Central memory CD8-positive, alpha-beta T cell (primary cell): ENCODE results near the gene TBC1D22A.
A peak's percentile ranks its signal among the peaks of the same experiment; 100 is the strongest.

ENCODE experiments used
- ATAC-seq: fragments of 150-1000 bp; cut with Tn5 transposase; replicated peaks from 2 replicates; pipeline ENCODE4 v1.10.0; 2022; ENCODE audit warnings: mild to moderate bottlenecking, moderate FRiP score, moderate number of reproducible peaks; ENCODE audit not compliant: poor library complexity, severe bottlenecking; ENCODE audit errors: extremely low read depth
- DNase-seq, 2 donors: peaks; one replicate each; pipeline ENCODE4 v3.0.0; 2021; ENCODE audit warnings: low spot score in 2 of 2
- H3K27ac Mint-ChIP-seq: one replicate; pipeline ENCODE4 v1.8.0; 2022; ENCODE audit warnings: low read depth, mild to moderate bottlenecking, moderate library complexity, mixed read lengths
- H3K27me3 Mint-ChIP-seq: one replicate; pipeline ENCODE4 v1.8.0; 2022; ENCODE audit warnings: mixed read lengths
- H3K36me3 Mint-ChIP-seq: one replicate; pipeline ENCODE4 v1.8.0; 2022; ENCODE audit warnings: mild to moderate bottlenecking, moderate library complexity, mixed read lengths; ENCODE audit not compliant: insufficient read depth
- H3K4me1 Mint-ChIP-seq: one replicate; pipeline ENCODE4 v1.8.0; 2022; ENCODE audit warnings: mixed read lengths
- H3K4me3 Mint-ChIP-seq: one replicate; pipeline ENCODE4 v1.8.0; 2022; ENCODE audit warnings: mild to moderate bottlenecking, moderate library complexity, mixed read lengths
- H3K9me3 Mint-ChIP-seq: one replicate; pipeline ENCODE4 v1.8.0; 2022; ENCODE audit warnings: mixed read lengths

Gene TBC1D22A

DNA sequence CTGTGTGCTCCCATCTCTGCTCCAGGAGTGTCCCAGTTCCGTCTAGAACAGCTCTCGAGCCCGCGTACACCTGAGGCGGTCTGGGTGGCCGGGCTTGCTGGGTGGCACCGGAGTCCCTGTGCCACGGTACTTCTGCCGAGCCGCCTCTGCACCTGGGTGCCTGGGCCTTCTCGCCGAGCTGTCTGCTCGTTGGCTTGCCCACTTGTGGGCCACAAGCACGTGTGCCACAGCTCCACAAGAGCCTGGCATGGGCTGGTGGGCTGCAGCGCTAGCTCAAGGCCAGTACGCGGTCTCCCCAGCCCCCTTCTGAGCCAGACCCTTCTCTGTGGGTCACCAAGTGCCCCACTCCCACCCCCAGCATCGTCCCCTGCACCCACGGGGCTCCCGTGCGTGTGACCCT, 388.0 kb downstream of the TBC1D22A start:
- H3K9me3 Mint-ChIP-seq = no peaks in the 10 kb centered on the region
- H3K36me3 Mint-ChIP-seq = peaks cover 9% of the 10 kb centered on the region
- H3K4me1 Mint-ChIP-seq = peaks cover 10% of the 10 kb centered on the region
- H3K27me3 Mint-ChIP-seq = no peaks in the 10 kb centered on the region
- ATAC-seq = no peak
- H3K27ac Mint-ChIP-seq = peak overlapping the region; percentile 81
- no peak overlapping the region for H3K4me3 Mint-ChIP-seq
- no peak for DNase-seq

DNA sequence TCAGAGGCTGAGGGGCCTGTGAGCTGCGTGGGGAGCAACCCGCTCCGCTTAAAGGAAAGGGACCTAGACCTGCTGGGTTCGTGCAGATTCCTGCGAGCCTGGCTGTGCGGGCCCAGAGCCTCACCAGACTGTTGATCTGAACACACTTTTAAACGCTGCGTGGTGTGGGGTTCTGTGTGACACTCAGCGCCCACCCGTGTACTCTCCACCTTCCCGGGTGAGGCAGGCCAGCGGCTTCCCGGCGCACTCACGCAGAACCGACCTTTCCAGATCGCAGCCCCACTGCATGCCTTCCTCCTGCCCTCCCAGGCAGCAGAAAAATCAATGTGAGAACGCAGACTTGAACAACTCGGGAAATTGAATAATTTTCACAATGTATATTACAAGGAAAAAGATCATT, 388.6 kb downstream of the TBC1D22A start:
- Mint-ChIP-seq H3K4me1 (peaks cover 10% of the 10 kb centered on the region), H3K9me3 (no peaks in the 10 kb centered on the region), H3K27me3 (no peaks in the 10 kb centered on the region), H3K27ac (peak overlapping the region; percentile 81), H3K4me3 (no peak overlapping the region), H3K36me3 (peaks cover 9% of the 10 kb centered on the region)
- DNase-seq = no peak
- no peak for ATAC-seq

DNA sequence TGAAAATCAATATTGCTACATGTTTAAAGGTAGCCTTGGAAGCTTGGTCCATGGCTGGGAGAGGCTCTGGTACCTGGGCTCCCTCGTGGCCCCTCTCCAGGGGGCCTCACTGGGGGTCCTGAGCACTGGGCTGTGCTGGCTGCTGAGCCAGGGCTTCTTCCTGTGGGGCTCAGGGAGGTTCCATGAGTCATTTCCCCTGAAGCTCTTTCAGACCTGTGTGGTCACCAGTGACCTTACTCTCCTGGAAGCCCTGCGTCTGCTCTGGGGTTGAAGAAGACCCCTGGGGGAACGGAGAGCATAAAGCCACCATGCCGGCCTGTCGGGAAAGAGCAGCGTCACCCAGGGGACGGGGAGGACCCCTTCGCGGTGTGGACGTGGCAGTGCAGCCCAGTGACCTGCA, 389.0 kb downstream of the TBC1D22A start:
- DNase-seq (no peak), ATAC-seq (no peak)
- no peak overlapping the region for H3K27ac Mint-ChIP-seq
- peaks cover 9% of the 10 kb centered on the region for H3K36me3 Mint-ChIP-seq
- H3K4me3 Mint-ChIP-seq = no peak overlapping the region
- H3K9me3 Mint-ChIP-seq = no peaks in the 10 kb centered on the region
- no peaks in the 10 kb centered on the region for H3K27me3 Mint-ChIP-seq
- H3K4me1 Mint-ChIP-seq = peaks cover 10% of the 10 kb centered on the region

DNA sequence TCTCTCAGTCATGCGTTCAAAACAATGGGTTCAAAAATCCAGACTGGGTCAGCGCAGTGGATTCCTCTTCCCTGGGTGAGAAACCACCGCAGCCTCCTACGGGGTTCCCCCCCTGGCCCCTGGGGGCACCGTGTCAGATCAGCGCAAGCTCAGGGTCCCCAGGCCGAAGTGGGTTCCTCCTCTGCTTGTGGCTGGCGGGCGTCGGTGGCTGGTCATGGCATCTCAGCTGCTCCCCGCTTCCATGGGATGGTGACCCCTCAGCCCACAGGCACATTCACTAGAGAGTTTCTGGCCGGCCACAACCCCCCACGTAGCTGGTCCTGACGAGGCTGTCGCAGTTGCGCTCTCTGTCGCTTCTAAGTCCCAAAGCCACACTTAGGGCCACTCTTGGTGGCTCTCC, 389.8 kb downstream of the TBC1D22A start:
- Mint-ChIP-seq H3K9me3 (no peaks in the 10 kb centered on the region), H3K27ac (no peak overlapping the region), H3K4me3 (no peak overlapping the region), H3K27me3 (no peaks in the 10 kb centered on the region), H3K36me3 (peaks cover 7% of the 10 kb centered on the region), H3K4me1 (peaks cover 10% of the 10 kb centered on the region)
- DNase-seq = no peak
- no peak for ATAC-seq

DNA sequence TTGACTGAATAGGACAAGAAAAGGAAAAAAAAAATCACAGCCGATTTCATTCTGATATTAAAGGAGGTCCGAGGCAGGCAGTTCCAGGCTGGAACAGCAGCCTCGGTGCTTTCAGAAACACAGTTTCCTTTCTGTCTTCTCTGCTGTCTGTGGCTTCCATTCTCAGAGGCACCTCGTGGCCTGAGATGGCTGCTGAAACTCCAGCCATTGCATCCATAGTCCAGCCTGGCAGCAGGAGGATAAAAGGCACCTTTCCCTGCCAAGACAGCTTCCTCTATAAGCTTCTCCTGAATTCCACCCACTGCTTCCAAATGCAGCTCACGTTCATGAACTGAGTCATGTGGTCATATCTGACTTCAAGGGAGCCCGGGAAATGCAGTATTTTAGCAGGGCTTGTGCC, 390.5 kb downstream of the TBC1D22A start:
- H3K27ac Mint-ChIP-seq = peak overlapping the region; percentile 85
- peaks cover 7% of the 10 kb centered on the region for H3K36me3 Mint-ChIP-seq
- no peaks in the 10 kb centered on the region for H3K27me3 Mint-ChIP-seq
- H3K9me3 Mint-ChIP-seq = no peaks in the 10 kb centered on the region
- ATAC-seq (no peak), DNase-seq (no peak)
- H3K4me1 Mint-ChIP-seq = peaks cover 10% of the 10 kb centered on the region
- H3K4me3 Mint-ChIP-seq = no peak overlapping the region

DNA sequence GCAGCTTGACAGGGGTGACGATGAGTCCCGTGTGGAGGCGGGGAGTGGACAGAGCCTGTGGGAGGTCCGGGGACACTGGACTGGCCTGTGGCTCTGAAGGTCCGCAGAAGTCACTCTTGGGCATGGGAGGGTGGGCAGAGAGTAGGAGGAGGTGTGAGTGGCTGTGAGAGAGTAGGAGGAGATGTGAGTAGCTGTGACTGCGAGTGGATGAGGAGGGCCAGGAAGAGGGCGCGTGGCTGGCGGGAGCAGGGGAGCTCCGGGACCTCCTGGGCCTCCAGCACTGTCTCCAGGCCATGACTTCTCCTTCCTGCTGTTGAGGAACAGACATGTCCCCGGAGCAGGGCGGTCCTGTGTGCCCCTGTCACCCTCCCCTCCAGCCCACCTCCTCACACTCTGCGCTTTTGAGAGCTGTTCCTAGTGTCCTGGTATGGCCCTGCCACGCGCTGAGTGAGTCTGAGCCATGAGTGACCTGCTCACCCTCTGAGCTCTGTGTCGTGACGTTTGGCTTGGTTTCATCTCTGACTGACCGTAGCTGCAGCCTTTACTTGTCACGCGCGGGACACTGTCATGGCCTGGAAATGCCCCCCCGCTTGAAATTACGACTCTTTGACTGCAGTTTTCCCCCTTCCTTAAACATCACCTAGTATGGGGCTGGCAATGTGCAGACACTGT, 391.5 kb downstream of the TBC1D22A start:
- Mint-ChIP-seq H3K27ac (peak overlapping the region; percentile 85), H3K4me3 (no peak overlapping the region), H3K9me3 (no peaks in the 10 kb centered on the region), H3K27me3 (no peaks in the 10 kb centered on the region), H3K4me1 (peaks cover 10% of the 10 kb centered on the region), H3K36me3 (peaks cover 7% of the 10 kb centered on the region)
- ATAC-seq = no peak
- DNase-seq = no peak

DNA sequence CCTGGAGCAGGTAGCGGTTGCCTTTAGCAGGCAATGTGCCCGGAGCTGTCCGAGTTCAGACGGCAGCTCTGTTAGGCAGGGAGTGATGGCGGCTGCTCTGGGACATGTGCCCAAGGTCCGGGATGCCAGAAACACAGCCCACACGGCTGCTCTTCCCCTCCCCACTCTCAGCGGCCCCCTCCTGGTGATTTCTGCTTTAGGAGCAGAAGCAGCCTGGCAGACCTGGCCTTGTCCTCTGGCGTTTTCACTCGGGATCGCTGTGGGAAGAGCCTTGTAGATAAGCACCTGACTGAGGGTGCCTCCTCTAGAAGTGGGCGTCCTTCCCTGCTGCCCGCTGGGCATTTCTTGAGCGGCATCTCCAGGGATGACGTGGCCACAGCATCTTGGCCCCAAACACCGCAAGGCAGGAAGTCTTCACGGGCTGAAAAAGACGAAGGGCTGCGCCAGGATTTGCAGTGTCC, 392.2 kb downstream of the TBC1D22A start:
- Mint-ChIP-seq H3K4me3 (no peak overlapping the region), H3K36me3 (peaks cover 7% of the 10 kb centered on the region), H3K27ac (no peak overlapping the region), H3K27me3 (no peaks in the 10 kb centered on the region), H3K4me1 (peaks cover 10% of the 10 kb centered on the region), H3K9me3 (no peaks in the 10 kb centered on the region)
- DNase-seq (no peak), ATAC-seq (no peak)

DNA sequence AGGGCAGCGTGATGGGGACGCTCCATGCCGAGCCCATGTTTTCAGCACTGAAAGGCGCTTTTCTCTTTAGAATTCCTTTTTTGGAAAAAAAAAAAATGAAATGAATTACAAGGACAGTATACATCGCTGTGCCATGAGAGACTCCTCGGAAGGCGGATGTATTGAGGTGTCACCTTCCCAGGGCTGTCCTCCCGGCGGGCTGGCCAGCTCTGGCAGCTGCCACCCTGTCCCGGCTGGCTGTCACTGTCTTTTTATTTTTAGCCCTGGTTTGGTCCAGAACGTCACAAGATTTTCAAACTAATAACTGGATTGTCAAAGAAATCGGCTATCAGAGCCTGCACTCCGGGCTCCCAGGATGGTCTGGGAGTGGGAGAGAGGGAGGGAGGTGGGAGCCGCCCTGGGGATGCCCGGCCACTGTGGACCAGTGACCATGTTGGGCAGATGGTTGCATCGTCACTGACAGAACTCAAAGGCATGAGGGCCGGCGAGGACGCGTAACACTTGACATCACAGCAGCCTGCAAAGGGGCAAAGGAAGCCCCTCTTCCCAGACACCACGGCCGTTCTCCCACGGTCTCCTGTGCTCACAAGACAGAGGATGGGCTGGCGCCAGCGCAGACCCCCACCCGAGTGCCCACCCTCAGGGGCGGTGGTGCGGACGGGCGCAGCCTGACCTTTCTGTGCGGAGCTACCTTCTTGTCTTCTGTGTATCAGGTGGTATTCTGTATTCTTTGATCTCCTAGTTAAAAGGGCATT, 392.9 kb downstream of the TBC1D22A start:
- H3K27me3 Mint-ChIP-seq = no peaks in the 10 kb centered on the region
- ATAC-seq (no peak), DNase-seq (no peak)
- H3K27ac Mint-ChIP-seq = no peak overlapping the region
- H3K36me3 Mint-ChIP-seq = peaks cover 7% of the 10 kb centered on the region
- H3K4me3 Mint-ChIP-seq = no peak overlapping the region
- H3K4me1 Mint-ChIP-seq = peaks cover 10% of the 10 kb centered on the region
- no peaks in the 10 kb centered on the region for H3K9me3 Mint-ChIP-seq

DNA sequence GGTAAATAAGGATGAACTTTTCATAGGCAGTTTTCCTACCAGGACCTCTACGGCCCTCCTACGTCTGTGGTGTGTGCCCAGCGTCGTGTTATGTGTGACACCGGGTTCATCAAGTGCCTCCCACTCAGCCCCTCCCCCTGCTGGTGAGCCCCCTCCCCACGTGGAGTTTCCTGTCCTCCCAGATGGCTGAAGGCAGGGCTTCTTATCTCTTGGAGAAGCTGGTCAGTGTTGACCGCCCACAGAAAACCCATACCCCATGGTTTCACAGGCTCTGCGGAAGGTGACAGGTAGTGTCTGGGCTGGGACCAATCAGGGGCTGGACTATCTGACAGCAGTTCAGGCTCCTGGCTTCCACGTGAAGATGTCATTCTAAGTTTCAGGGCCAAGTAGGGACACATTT, 393.5 kb downstream of the TBC1D22A start:
- DNase-seq = no peak
- peaks cover 10% of the 10 kb centered on the region for H3K4me1 Mint-ChIP-seq
- H3K9me3 Mint-ChIP-seq = no peaks in the 10 kb centered on the region
- no peak overlapping the region for H3K27ac Mint-ChIP-seq
- H3K36me3 Mint-ChIP-seq = peaks cover 5% of the 10 kb centered on the region
- H3K4me3 Mint-ChIP-seq = no peak overlapping the region
- H3K27me3 Mint-ChIP-seq = no peaks in the 10 kb centered on the region
- no peak for ATAC-seq

DNA sequence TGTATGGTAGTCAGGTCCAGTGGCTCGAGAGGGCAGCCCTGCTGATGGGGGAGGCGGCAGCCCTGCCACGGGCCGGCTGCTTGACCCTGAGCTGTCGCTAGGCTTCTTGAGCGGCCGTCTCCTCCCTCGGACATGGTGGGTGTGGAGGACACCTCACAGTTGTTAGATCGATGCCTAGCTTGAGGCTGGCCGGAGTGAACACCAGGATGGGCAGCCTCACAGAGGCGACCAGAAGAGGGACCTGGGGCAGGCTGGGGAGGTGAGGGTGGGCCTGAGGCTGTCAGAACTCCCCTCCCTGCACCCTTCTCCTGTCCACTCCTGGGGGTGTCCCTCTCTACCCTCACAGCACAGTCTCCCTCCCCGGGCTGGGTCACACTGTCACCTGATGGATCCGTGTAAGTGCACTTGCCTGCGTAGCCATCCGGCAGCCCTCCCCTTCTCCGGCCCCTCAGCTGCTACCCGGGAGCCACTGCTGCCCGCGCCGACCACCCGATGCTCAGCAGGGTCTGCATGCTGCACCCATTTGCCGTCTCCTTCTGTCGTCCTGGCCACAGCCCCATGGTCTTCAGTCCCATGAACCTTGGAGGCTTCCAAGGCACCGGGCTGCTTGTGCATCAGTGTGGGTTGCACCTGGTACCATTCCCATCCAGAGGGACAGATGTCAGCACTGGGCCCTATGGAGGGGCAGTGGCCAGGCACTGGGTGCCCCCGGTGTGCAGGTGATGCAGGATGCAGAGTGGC, 394.1 kb downstream of the TBC1D22A start:
- ATAC-seq = no peak

DNA sequence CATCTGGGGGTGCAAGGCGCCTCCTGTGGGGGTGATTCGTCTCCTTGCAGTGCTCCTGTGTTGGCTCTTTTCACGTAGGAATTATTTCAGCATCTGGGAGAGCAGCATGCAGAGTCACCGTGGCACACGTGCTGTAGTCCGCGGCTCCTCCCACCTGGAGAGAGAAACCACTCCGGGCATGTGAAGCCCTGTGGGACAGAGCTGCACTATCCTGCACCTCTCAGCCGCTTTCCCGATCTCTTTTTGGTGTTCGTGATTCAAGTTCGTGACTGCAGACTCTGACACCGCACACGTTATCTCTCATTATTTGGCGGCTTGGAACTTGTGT, 394.6 kb downstream of the TBC1D22A start:
- Mint-ChIP-seq H3K4me1 (peaks cover 10% of the 10 kb centered on the region), H3K4me3 (no peak overlapping the region), H3K36me3 (peaks cover 3% of the 10 kb centered on the region), H3K9me3 (no peaks in the 10 kb centered on the region), H3K27me3 (no peaks in the 10 kb centered on the region), H3K27ac (no peak overlapping the region)
- DNase-seq (no peak), ATAC-seq (no peak)

More for the DNA sequence above, 394.1 kb downstream of the TBC1D22A start:
- H3K27me3 Mint-ChIP-seq = no peaks in the 10 kb centered on the region
- no peak overlapping the region for H3K27ac Mint-ChIP-seq
- no peak overlapping the region for H3K4me3 Mint-ChIP-seq
- DNase-seq = no peak
- H3K9me3 Mint-ChIP-seq = no peaks in the 10 kb centered on the region
- H3K36me3 Mint-ChIP-seq = peaks cover 3% of the 10 kb centered on the region
- H3K4me1 Mint-ChIP-seq = peaks cover 10% of the 10 kb centered on the region

DNA sequence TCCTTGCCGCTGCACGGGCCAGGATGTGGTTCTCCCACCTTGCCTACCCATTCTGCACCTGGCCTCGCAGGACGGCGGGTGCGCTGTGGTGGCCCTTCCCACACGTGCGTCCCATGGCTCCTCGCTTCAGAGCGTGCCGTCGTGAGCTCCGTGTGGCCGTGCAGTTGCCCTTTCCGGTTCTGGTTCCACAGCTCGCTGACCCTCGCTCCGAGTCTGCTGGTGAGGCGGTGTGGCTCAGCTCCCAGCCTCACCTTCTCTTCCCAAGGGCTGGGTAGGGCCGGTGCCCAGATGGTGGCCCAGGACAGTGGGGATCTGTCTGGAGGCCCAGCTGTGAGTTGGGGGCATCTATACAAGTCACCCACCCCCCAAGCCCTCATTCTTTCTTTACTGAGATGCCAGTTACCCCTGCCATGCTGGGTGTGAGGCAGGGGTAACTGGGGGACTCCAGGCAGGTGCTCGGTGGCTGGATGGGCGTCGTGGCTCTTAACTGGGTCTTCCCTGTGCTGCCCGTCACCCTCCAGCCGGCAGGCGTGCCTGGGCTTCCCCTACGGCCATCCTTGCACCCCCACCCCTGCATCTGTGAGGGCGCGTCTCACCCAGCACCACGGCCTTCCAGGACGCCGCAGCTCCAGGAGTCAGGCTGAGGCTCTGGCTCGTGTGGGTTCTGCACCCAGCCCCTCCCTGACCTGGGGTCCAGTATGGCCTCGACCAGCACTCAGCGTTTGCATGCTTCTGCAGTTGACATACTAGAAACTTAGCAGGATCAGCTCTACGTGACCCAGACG, 395.2 kb downstream of the TBC1D22A start:
- Mint-ChIP-seq H3K27me3 (no peaks in the 10 kb centered on the region), H3K4me3 (no peak overlapping the region), H3K9me3 (no peaks in the 10 kb centered on the region), H3K27ac (no peak overlapping the region), H3K4me1 (peaks cover 7% of the 10 kb centered on the region), H3K36me3 (peaks cover 3% of the 10 kb centered on the region)
- DNase-seq (no peak), ATAC-seq (no peak)
